T1000 (cell line): Measurements from ENCODE around the gene CALML3.

Experiments used
- DNase-seq: peaks from one replicate; lab custom pipeline; 2025; ENCODE audit warnings: mixed read lengths; lab: John Stamatoyannopoulos, UW

The CALML3 gene

GRCh38 chr10:5538892-5539651, 14.3 kb downstream of the CALML3 start:
- DNase-seq: no peak

DNA sequence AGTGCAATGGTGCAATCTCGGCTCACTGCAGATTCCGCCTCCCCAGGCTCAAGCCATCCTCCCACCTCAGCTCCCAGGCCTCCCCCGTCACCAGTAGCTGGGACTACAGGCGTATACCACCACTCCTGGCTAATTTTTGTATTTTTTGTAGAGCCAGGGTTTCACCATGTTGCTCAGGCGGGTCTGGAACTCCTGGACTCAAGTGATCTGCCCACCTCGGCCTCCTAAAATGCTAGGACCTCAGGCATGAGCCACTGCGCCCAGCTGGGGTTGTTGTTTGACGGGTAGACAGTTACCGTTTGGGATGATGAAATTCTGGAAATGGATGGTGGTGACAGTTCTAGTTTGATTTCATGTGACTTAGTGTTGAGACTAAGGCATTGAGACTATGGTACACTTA, 15.3 kb downstream of the CALML3 start:
- DNase-seq: no peak

DNA sequence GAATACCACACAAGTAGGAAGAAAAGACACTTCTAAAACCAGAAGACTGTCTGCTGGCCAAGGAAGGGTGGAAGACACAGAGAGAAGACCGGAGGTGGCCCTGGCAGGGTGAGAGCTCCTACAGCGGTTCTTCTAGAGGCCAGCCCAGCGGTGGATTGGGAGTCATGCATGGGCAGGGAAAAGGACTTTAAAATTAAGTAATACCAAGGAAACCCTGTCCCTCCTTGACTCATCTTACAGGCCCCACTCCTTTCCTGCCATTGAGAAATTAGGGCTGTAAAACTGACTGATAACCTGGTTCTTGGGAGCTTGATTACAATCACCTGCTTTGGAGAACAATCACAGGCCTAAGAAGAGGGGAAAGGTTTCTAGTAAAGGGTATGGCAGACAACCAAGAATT, 16.1 kb downstream of the CALML3 start:
- DNase-seq: no peak

DNA sequence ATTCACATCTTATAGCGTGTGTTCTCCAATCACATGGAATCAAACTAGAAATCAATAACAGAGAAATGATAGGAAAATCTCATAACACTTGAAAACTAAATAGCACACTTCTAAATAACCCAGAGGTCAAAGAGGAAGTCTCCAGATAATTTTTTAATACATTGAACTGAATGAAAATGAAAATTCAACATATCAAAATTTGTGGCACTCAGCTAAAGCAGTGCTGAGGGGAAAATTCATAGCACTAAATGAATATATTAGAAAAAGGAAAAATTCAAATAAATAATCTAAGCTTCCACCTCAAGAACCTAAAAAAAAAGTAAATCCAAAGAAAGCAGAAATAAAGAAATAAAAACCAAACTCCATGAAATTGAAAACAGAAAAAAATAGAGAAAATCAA, 17.3 kb downstream of the CALML3 start:
- no peak for DNase-seq

GRCh38 chr10:5543623-5544022, 18.9 kb downstream of the CALML3 start:
- no peak for DNase-seq

- DNase-seq: no peak
These were observed 19.6 kb downstream of the CALML3 start for GRCh38 chr10:5544216-5544805.

GRCh38 chr10:5545011-5545410, 20.2 kb downstream of the CALML3 start:
- DNase-seq: no peak

GRCh38 chr10:5545426-5545777, 20.6 kb downstream of the CALML3 start:
- DNase-seq: no peak

DNA sequence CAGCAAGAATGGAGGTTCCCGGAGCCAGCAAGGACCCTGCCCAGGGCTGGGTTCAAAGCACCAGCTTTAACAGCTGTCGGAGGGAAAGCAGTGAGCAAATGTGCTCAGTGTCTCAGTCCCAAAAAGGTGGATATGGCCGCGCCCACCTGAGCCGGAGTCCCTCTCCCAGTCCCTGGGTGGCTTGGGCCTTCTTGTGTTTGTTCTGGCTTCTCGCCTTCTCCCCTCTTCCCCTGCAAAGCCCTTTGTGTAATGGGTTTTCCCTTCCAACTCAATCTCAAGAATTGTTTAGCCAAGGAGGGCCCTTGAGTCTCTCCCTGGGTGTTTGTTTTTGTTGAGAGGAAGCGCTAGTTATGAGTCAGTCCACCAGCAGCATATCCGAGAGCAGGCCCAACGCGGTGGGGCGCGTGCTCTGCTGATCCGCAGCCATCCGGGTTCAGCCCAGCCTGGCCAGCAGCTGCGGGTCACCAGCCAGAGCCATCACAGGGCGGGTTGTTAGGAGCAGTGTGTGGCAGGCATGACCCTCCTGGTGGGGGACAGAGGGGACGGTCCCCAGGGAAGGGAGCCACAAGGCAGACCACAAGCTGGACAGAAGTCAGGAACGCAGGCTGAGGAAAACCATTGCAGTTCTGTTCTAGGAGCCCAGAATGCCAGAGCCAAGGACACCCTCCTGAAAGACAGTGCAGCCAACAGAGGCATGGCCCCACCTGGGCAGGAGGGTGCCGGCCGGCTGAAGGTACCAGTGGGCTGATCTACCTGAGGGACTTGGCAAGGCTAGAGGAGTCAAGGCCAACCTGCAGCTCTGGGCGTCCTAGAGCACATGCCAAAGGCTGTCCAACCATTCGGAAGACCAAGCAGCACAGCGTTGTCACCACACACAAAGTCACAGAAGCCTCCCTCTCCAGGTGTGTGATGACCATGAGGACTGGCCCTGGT, 21.3 kb downstream of the CALML3 start:
- DNase-seq: peak; percentile 44

DNA sequence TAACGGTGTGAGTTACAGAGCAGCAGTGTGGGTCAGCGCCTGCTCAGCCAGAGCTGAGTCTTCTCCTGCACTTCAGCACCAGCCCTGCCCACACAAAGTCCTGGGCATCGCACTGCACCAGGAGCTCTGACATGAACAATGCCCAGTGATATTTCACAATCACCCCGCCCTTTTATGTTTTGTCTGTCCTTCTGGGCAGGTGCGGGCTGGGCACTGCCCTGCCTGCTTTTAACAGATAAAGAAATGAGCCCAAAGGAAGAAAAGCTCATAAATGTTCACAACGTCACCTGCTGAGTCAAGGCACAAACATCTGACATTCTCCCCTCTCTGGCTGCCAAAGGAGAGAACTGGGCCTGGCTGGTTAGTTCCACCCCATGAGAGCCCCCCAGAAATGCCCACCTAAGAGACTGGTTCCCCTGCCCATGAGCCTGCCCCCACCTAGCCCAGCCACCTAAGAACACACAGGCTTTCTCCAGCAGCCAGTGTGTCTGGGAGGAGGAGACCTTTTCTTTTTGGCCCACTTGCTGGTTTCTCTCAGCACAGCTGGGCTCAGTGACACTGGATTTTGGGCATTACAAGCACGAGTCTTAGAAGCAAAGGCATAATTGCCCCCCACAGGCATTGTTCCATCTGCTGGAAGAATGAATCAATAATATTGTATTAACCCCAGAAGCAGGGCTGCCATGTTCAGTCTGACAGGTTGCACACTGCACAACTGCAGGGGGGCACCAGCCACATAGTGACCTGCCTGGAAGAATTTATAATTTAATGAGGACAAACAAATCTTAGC, 22.3 kb downstream of the CALML3 start:
- peak; percentile 27 for DNase-seq

GRCh38 chr10:5547681-5547930, 22.8 kb downstream of the CALML3 start:
- no peak for DNase-seq

GRCh38 chr10:5547931-5548660, 23.3 kb downstream of the CALML3 start:
- no peak for DNase-seq

- DNase-seq: no peak
These were observed 24.9 kb downstream of the CALML3 start for GRCh38 chr10:5549462-5550249.

DNA sequence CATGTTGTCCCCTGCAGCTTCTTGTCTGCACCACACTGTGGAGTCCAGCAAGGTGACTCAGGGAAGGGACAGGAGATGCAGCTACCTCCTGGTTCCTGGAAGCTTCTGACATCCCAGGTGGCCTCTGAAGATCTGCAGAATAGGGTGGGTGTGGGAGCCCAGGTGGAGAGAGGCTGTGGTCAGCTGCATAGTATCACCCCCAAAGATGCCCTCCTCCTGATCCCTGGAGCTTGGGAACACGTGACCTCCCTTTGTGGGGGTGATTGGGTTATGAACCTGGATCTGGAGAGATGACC, 25.4 kb downstream of the CALML3 start:
- no peak for DNase-seq

GRCh38 chr10:5550621-5551530, 26.1 kb downstream of the CALML3 start:
- no peak for DNase-seq

DNA sequence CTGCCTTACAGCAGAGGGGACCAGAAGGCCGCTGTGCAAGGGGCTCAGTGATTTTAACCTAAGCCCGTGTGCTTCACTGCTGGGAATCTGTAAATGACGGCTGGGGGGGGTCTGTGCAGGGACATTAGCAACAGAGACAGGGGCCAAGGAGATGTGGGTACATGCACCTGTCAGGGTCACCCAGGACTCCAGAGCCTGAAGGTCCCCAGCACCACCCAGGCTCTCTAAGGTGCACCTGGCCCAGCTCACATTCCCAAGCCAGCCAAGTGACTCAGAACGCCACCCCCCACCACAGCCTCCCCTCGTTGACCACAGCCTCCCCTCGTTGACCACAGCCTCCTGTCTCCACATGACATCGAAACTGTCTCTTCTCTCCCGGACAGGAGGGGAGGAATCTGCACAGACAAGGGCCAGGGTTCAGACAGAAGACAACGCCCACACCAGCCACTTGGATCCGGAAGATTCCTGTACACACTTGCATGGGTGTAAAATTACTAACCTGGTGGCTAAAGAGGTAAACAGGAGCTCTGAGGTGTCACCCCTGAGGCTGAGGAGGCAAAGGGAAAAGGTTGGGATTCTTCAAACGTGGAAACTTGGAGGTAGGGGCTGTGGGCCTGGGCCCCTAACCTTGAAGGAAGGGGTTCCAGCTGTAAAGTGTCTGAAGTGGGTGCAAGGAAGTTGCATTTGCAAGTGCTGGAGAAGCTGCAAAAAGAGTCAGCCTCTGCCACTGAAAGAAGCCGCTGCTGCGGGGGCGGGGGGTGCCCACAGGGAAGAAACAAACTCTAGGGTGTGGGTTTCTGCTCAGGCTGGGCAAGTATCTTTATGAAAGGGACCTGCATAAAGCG, 27.0 kb downstream of the CALML3 start:
- no peak for DNase-seq

DNA sequence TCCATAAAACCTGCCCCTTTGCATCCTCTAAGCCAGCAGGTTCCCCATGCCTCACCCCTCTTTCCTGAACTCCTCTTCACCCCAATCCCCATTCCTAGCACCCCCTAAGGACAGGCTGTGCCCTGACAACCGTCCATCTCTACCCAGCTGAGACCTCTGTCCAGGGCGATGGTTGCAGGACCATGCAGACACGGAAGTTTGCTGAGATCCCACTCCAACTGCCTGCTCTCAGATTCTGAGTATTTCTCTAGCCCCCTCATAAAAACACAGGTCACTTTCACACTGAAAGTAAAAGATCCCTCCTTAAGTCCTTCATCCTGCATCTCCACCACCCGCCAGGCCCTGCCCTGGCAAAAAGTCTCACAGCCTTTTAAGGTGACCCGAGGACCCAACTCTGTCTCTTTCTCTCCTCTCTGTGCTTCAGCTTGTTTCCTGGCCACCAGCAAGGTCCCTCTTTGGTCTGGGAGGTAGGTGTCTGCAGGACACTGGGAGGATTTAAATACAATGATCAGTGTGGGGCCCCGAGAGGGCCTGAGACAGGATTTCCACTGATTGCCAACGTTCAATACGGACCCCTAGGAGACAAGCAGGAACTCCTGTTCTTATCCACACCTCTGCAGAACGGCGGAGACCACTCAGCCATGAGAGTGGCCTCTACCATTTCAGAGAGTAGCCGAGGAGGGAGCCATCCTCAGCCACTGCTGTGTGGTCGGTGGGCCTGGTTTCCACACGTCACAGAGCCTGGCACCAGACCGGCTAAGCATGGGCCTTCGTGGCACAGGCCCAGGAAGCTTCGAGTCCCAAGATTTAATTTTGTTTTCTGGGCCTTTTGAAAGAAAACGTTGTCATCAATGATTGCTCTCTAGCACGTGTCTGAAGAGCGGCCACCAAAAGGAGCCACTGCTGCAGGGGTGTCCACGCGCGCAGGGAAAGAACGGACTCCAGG, 27.9 kb downstream of the CALML3 start:
- no peak for DNase-seq
